DOHH2 (cell line): ENCODE measurements around the gene PICALM.

Source experiments
- H3F3A ChIP-seq: fragments of 200-600 bp; sonication (generic), shearing (Covaris generic); 2 replicates; pipeline ENCODE4 v1.6.0; 2016; ENCODE audit warnings: antibody characterized with exemption, mild to moderate bottlenecking; ENCODE audit not compliant: control insufficient read depth, insufficient read depth
- H3K27ac ChIP-seq: fragments of 200-600 bp; sonication (generic); 2 replicates; pipeline ENCODE4 v1.5.1; 2014; ENCODE audit warnings: low read depth, mild to moderate bottlenecking, low read length, moderate library complexity
- H3K27me3 ChIP-seq: fragments of 200-600 bp; sonication (generic); 2 replicates; pipeline ENCODE4 v1.6.1; 2014; ENCODE audit warnings: mild to moderate bottlenecking, low read length, mixed read lengths; ENCODE audit not compliant: control insufficient read depth
- H3K36me3 ChIP-seq: fragments of 200-600 bp; sonication (generic); 2 replicates; pipeline ENCODE4 v1.6.1; 2014; ENCODE audit warnings: mild to moderate bottlenecking, low read length, moderate library complexity, mixed read lengths; ENCODE audit not compliant: control insufficient read depth
- H3K4me1 ChIP-seq: fragments of 200-600 bp; sonication (generic); 2 replicates; pipeline ENCODE4 v1.6.1; 2014; ENCODE audit warnings: mild to moderate bottlenecking, low read length, mixed read lengths; ENCODE audit not compliant: control insufficient read depth
- H3K4me2 ChIP-seq: fragments of 200-600 bp; sonication (generic); 2 replicates; pipeline ENCODE4 v1.6.0; 2014; ENCODE audit warnings: mild to moderate bottlenecking, low read length, moderate library complexity
- H3K4me3 ChIP-seq: fragments of 200-600 bp; sonication (generic); 2 replicates; pipeline ENCODE4 v1.5.1; 2014; ENCODE audit warnings: mild to moderate bottlenecking, low read length, mixed read lengths
- H3K79me2 ChIP-seq: fragments of 200-600 bp; sonication (generic); 2 replicates; pipeline ENCODE4 v1.6.1; 2014; ENCODE audit warnings: mild to moderate bottlenecking, low read length, mixed read lengths; ENCODE audit not compliant: control insufficient read depth
- H3K9me2 ChIP-seq: fragments of 200-600 bp; sonication (generic); replicated peaks from 2 replicates; pipeline ENCODE4 v1.6.1; 2014; ENCODE audit warnings: mild to moderate bottlenecking, low read length, mixed read lengths; ENCODE audit not compliant: control insufficient read depth
- H3K9me3 ChIP-seq: fragments of 200-600 bp; sonication (generic); 2 replicates; pipeline ENCODE4 v1.6.1; 2014; ENCODE audit warnings: antibody characterized with exemption, low read length, mixed read lengths; ENCODE audit not compliant: control insufficient read depth, insufficient read depth
- H4K20me1 ChIP-seq: fragments of 200-600 bp; sonication (generic); 2 replicates; pipeline ENCODE4 v1.6.0; 2014; ENCODE audit warnings: low read depth, mild to moderate bottlenecking, antibody characterized with exemption, low read length, moderate library complexity; ENCODE audit not compliant: control insufficient read depth, insufficient read depth
- CTCF ChIP-seq: fragments of 200-600 bp; sonication (generic); IDR thresholded peaks from one replicate; pipeline ENCODE4 v1.5.1; 2014; ENCODE audit warnings: antibody characterized with exemption, mild to moderate bottlenecking, low read depth, low read length; ENCODE audit not compliant: poor library complexity, severe bottlenecking
- EZH2phosphoT487 ChIP-seq: fragments of 200-600 bp; sonication (generic); IDR thresholded peaks from 2 replicates; pipeline ENCODE4 v1.6.1; 2017; ENCODE audit warnings: borderline replicate concordance, mild to moderate bottlenecking, antibody characterized with exemption, low read length, moderate library complexity, mixed read lengths

Gene PICALM

GRCh38 chr11:86013713-86014112 is 55.2 kb downstream of the PICALM start:
- Histone ChIP-seq H3K4me3 (no peak overlapping the region), H3K9me3 (no peaks in the 10 kb centered on the region), H3F3A (peaks cover 5% of the 10 kb centered on the region; the same call in 1 of the 2 replicates), H3K4me1 (no peaks in the 10 kb centered on the region), H3K27ac (no peak overlapping the region), H3K27me3 (no peaks in the 10 kb centered on the region), H3K9me2 (no peaks in the 10 kb centered on the region), H3K79me2 (peaks cover 5% of the 10 kb centered on the region; the same call in 1 of the 2 replicates), H3K4me2 (no peak overlapping the region), H3K36me3 (peaks cover 56% of the 10 kb centered on the region), H4K20me1 (no peaks in the 10 kb centered on the region)
- no peak for TF ChIP-seq EZH2phosphoT487
- TF ChIP-seq CTCF: no peak

GRCh38 chr11:86011175-86011574 is 57.7 kb downstream of the PICALM start:
- TF ChIP-seq EZH2phosphoT487 (no peak), CTCF (no peak)
- H3K36me3 ChIP-seq: peaks cover 65% of the 10 kb centered on the region

GRCh38 chr11:86003654-86004053 is 65.2 kb downstream of the PICALM start:
- Histone ChIP-seq H3K9me3 (no peaks in the 10 kb centered on the region), H3K79me2 (no peaks in the 10 kb centered on the region), H3K4me1 (no peaks in the 10 kb centered on the region), H4K20me1 (no peaks in the 10 kb centered on the region), H3K9me2 (no peaks in the 10 kb centered on the region), H3K4me3 (no peak overlapping the region), H3K27me3 (no peaks in the 10 kb centered on the region), H3K27ac (no peak overlapping the region), H3K4me2 (no peak overlapping the region), H3F3A (no peaks in the 10 kb centered on the region), H3K36me3 (peaks cover 79% of the 10 kb centered on the region)
- TF ChIP-seq EZH2phosphoT487 (no peak), CTCF (no peak)

More at GRCh38 chr11:86011175-86011574, 57.7 kb downstream of the PICALM start:
- Histone ChIP-seq H3K9me3 (no peaks in the 10 kb centered on the region), H3K4me3 (no peak overlapping the region), H3K4me2 (no peak overlapping the region), H3K27ac (no peak overlapping the region), H3K79me2 (peaks cover 4% of the 10 kb centered on the region; the same call in 1 of the 2 replicates), H4K20me1 (no peaks in the 10 kb centered on the region), H3K9me2 (no peaks in the 10 kb centered on the region), H3K27me3 (no peaks in the 10 kb centered on the region), H3F3A (peaks cover 5% of the 10 kb centered on the region; the same call in 1 of the 2 replicates), H3K4me1 (no peaks in the 10 kb centered on the region)
